HepG2 (cell line): ENCODE measurements around the gene CDO1. TPM values are rescaled to one million over a fixed set of nuclear protein-coding genes. Genes with fewer than 3 reads are reported as not detected.
A peak's percentile ranks its signal among the peaks of the same experiment; 100 is the strongest.

Source experiments
- ADNP ChIP-seq: sonication (generic); formaldehyde crosslinking; IDR thresholded peaks from 2 replicates; pipeline ENCODE4 v1.4.0; 2020; ENCODE audit warnings: missing genetic modification reagents
- AGO1 ChIP-seq: fragments of 200-400 bp; formaldehyde crosslinking; IDR thresholded peaks from 2 replicates; pipeline ENCODE4 v1.6.1; 2017; ENCODE audit warnings: mild to moderate bottlenecking, low read depth, low read length, moderate library complexity; ENCODE audit not compliant: poor library complexity, severe bottlenecking
- CBX5 ChIP-seq: sonication (generic); formaldehyde crosslinking; IDR thresholded peaks from 2 replicates; pipeline ENCODE4 v1.4.0; 2020; ENCODE audit warnings: missing genetic modification reagents, borderline replicate concordance
- DRAP1 ChIP-seq: IDR thresholded peaks from 2 replicates; pipeline ENCODE4 v1.6.1; 2016; ENCODE audit warnings: missing genetic modification reagents, missing compliant biosample characterization
- HINFP ChIP-seq: sonication (generic); formaldehyde crosslinking; IDR thresholded peaks from 2 replicates; pipeline ENCODE4 v1.4.0; 2020; ENCODE audit warnings: low read depth, mild to moderate bottlenecking, missing genetic modification reagents
- HNRNPLL ChIP-seq: fragments of 200-400 bp; formaldehyde crosslinking; IDR thresholded peaks from 2 replicates; pipeline ENCODE4 v1.6.1; 2017; ENCODE audit warnings: mild to moderate bottlenecking, low read depth, low read length; ENCODE audit not compliant: poor library complexity, severe bottlenecking
- MEIS2 ChIP-seq: sonication (generic); formaldehyde crosslinking; IDR thresholded peaks from 2 replicates; pipeline ENCODE4 v1.9.0; 2021; ENCODE audit warnings: mild to moderate bottlenecking, missing genetic modification reagents
- NBN ChIP-seq: fragments of 450-650 bp; conservative IDR thresholded peaks from 2 replicates; pipeline ENCODE4 v1.6.1; 2017
- NFE2L2 ChIP-seq: fragments of 150-350 bp; IDR thresholded peaks from 2 replicates; pipeline ENCODE4 v1.6.1; 2014; ENCODE audit warnings: low read length
- PCBP2 ChIP-seq: fragments of 200-400 bp; formaldehyde crosslinking; optimal IDR thresholded peaks from 2 replicates; pipeline ENCODE3; 2018; ENCODE audit warnings: low read length, low read depth; ENCODE audit not compliant: poor library complexity, severe bottlenecking
- POLR2AphosphoS2 ChIP-seq: IDR thresholded peaks from 2 replicates; pipeline ENCODE4 v1.6.1; 2011; ENCODE audit warnings: low read depth, low read length, improper control_type of control experiment
- PRDM4 ChIP-seq: sonication (generic); formaldehyde crosslinking; IDR thresholded peaks from 2 replicates; pipeline ENCODE4 v1.9.0; 2021; ENCODE audit warnings: missing genetic modification reagents, borderline replicate concordance
- RFXAP ChIP-seq: sonication (generic); formaldehyde crosslinking; IDR thresholded peaks from 2 replicates; pipeline ENCODE4 v1.4.0; 2020; ENCODE audit warnings: missing genetic modification reagents, borderline replicate concordance
- TP53 ChIP-seq: sonication (generic); formaldehyde crosslinking; conservative IDR thresholded peaks from 2 replicates; pipeline ENCODE4 v1.4.0; 2020; ENCODE audit warnings: missing genetic modification reagents
- YEATS2 ChIP-seq: sonication (generic); formaldehyde crosslinking; IDR thresholded peaks from 2 replicates; pipeline ENCODE4 v1.4.0; 2020; ENCODE audit warnings: missing genetic modification reagents, borderline replicate concordance
- ZNF460 ChIP-seq: sonication (generic); formaldehyde crosslinking; IDR thresholded peaks from 2 replicates; pipeline ENCODE4 v1.5.1; 2020; ENCODE audit warnings: missing genetic modification reagents, mild to moderate bottlenecking, borderline replicate concordance
- ZNF564 ChIP-seq: sonication (generic); formaldehyde crosslinking; IDR thresholded peaks from 2 replicates; pipeline ENCODE4 v1.8.1; 2023; ENCODE audit warnings: mild to moderate bottlenecking, missing genetic modification reagents
- ZNF660 ChIP-seq: sonication (generic); formaldehyde crosslinking; IDR thresholded peaks from 2 replicates; pipeline ENCODE4 v1.5.1; 2020; ENCODE audit warnings: mild to moderate bottlenecking, low read depth, missing genetic modification reagents, borderline replicate concordance
- ZNF746 ChIP-seq: sonication (generic); formaldehyde crosslinking; IDR thresholded peaks from 2 replicates; pipeline ENCODE4 v1.8.0; 2022; ENCODE audit warnings: mild to moderate bottlenecking, missing genetic modification reagents
- ZNF747 ChIP-seq: sonication (generic); formaldehyde crosslinking; IDR thresholded peaks from 2 replicates; pipeline ENCODE4 v1.8.1; 2023; ENCODE audit warnings: missing genetic modification reagents, mild to moderate bottlenecking, borderline replicate concordance
- ZNF775 ChIP-seq: sonication (generic); formaldehyde crosslinking; IDR thresholded peaks from 2 replicates; pipeline ENCODE4 v1.4.0; 2020; ENCODE audit warnings: missing genetic modification reagents, mild to moderate bottlenecking, moderate library complexity, borderline replicate concordance
- polyA plus RNA-seq, 8 experiments: library from polyadenylated mRNA; depleted of rRNA in 3 of 8; stranded (reverse) in 7 of 8; unstranded in 1 of 8; fragments of >200 nt; fragmentation: Illumina TruSeq in 4 of 8; extraction: Trizol in 4 of 8; gene quantifications; 2 replicates each; pipeline versions ENCODE4 v1.2.1 to v1.2.3, GENCODE V29; 2011 to 2016; ENCODE audit warnings: low read depth in 4 of 8, missing spikeins in 1 of 8, mixed read lengths in 1 of 8; ENCODE audit not compliant: insufficient read depth in 1 of 8
- total RNA-seq, 5 experiments: library from RNA; depleted of rRNA; stranded (reverse); fragments of >200 nt; fragmentation: Illumina TruSeq; extraction: Trizol; gene quantifications; 2 replicates each; pipeline ENCODE4 v1.2.3, GENCODE V29; 2016; ENCODE audit warnings: low read depth in 1 of 5
- TF ChIP-seq, protein P1 (sequence below): sonication (generic); formaldehyde crosslinking; IDR thresholded peaks from 2 replicates; pipeline ENCODE4 v1.4.0; 2020; ENCODE audit warnings: missing genetic modification reagents
- TF ChIP-seq, protein P2 (sequence below): sonication (generic); formaldehyde crosslinking; IDR thresholded peaks from 2 replicates; pipeline ENCODE4 v1.4.0; 2020; ENCODE audit warnings: mild to moderate bottlenecking, missing genetic modification reagents
- TF ChIP-seq, protein P3 (sequence below): sonication (generic); formaldehyde crosslinking; IDR thresholded peaks from 2 replicates; pipeline ENCODE4 v1.4.0; 2020; ENCODE audit warnings: missing genetic modification reagents

Gene CDO1
- total and polyA plus RNA-seq, 2 of the 13 experiments (the other 11 are each of a cell fraction or from before 2014, with no cell fraction given): 3.2 to 4.4 TPM

DNA sequence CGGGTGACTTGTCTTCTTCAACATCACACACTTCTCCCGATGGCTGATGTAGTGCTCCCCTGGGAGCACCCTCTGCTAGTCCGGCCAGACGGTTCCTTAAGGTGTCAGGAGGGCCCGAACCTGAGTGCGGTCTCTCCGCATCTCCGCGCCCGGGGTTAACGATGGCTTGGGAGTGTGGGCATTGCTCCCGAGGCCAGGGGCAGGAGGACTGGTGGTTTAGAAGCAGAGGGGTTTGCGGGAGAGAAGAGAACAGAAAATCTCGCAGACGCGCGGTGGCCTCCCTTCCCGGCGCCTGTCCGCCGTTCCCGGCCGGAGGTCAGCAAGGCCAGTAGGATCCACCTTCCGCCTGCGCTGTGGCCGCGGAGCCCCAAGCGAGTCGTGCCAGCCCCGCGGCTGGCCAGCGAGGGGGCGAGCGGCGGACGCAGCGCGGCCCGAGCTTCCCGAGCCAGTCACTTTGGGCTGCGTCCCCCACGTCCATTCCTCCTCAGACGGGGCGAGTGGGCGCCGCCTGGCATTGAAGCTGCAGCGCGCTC, 700 bp downstream of the CDO1 start (continued):
- TF ChIP-seq PRDM4 (CRISPR knock-in tag) (no peak), CBX5 (CRISPR knock-in tag) (no peak), RFXAP (CRISPR knock-in tag) (no peak), PCBP2 (no peak), YEATS2 (CRISPR knock-in tag) (no peak), ZNF746 (CRISPR knock-in tag) (no peak), HNRNPLL (peak; percentile 83), POLR2AphosphoS2 (no peak), MEIS2 (CRISPR knock-in tag) (no peak), ZNF775 (CRISPR knock-in tag) (no peak), TP53 (CRISPR knock-in tag) (no peak), NFE2L2 (no peak), DRAP1 (CRISPR knock-in tag) (no peak), NBN (no peak), ZNF747 (CRISPR knock-in tag) (no peak), ZNF460 (CRISPR knock-in tag) (no peak), ADNP (CRISPR knock-in tag) (no peak), ZNF564 (no peak), AGO1 (peak; percentile 11), HINFP (no peak), ZNF660 (CRISPR knock-in tag) (no peak)
- TF ChIP-seq, protein P1, sequence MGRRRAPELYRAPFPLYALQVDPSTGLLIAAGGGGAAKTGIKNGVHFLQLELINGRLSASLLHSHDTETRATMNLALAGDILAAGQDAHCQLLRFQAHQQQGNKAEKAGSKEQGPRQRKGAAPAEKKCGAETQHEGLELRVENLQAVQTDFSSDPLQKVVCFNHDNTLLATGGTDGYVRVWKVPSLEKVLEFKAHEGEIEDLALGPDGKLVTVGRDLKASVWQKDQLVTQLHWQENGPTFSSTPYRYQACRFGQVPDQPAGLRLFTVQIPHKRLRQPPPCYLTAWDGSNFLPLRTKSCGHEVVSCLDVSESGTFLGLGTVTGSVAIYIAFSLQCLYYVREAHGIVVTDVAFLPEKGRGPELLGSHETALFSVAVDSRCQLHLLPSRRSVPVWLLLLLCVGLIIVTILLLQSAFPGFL: no peak
- TF ChIP-seq, protein P2, sequence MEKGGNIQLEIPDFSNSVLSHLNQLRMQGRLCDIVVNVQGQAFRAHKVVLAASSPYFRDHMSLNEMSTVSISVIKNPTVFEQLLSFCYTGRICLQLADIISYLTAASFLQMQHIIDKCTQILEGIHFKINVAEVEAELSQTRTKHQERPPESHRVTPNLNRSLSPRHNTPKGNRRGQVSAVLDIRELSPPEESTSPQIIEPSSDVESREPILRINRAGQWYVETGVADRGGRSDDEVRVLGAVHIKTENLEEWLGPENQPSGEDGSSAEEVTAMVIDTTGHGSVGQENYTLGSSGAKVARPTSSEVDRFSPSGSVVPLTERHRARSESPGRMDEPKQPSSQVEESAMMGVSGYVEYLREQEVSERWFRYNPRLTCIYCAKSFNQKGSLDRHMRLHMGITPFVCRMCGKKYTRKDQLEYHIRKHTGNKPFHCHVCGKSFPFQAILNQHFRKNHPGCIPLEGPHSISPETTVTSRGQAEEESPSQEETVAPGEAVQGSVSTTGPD (CRISPR knock-in tag): no peak
- TF ChIP-seq, protein P3, sequence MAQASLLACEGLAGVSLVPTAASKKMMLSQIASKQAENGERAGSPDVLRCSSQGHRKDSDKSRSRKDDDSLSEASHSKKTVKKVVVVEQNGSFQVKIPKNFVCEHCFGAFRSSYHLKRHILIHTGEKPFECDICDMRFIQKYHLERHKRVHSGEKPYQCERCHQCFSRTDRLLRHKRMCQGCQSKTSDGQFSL (CRISPR knock-in tag): no peak
